AG04449 (cell line): Measurements from ENCODE around the gene ATP5PB.

Experiments used
- CTCF ChIA-PET: fragments of 350-600 bp; formaldehyde crosslinking; extraction: SDS; loops from one replicate; lab custom pipeline; 2021; ENCODE audit warnings: antibody characterized with exemption; lab: Yijun Ruan, JAX
- POLR2A ChIA-PET: fragments of 400-600, 350-600 bp; formaldehyde crosslinking; extraction: SDS; loops from one replicate; lab custom pipeline; 2020; ENCODE audit warnings: antibody characterized with exemption, inconsistent platforms; lab: Yijun Ruan, JAX
- DNase-seq: peaks from one replicate; pipeline ENCODE4 v3.0.0-alpha.2; 2010; ENCODE audit warnings: low read depth, low spot score
- H3K4me3 ChIP-seq: 2 replicates; pipeline ENCODE4 v1.5.1; 2011; ENCODE audit warnings: low read depth, mild to moderate bottlenecking, control low read depth, low read length
- CTCF ChIP-seq: IDR thresholded peaks from one replicate; pipeline ENCODE4 v1.5.1; 2011; ENCODE audit warnings: mild to moderate bottlenecking, moderate library complexity, low read length, control low read depth, inconsistent platforms; ENCODE audit not compliant: insufficient read depth; ENCODE audit errors: missing control alignments

The ATP5PB gene

GRCh38 chr1:111499026-111499785 is 49.9 kb downstream of the ATP5PB start:
- CTCF ChIA-PET: interaction anchor here (1.0 to 5.2 kb wide), 6 partner anchors 9 to 21 kb away, joined by 3 to 72 read pairs (median 7); no protein-coding TSS in a partner anchor
- no peak overlapping the region for H3K4me3 ChIP-seq
- no peak for DNase-seq
- POLR2A ChIA-PET: interaction anchor here (1.1 kb wide), 1 partner anchor 9 kb away, joined by 3 read pairs; no protein-coding TSS in a partner anchor
- no peak for TF ChIP-seq CTCF

- ChIA-PET CTCF (interaction anchor here (0.9 to 2.1 kb wide), 3 partner anchors 19 to 261 kb away, joined by 3 to 6 read pairs (median 3); no protein-coding TSS in a partner anchor), POLR2A (no interaction called here)
- TF ChIP-seq CTCF: no peak
- H3K4me3 ChIP-seq: no peak overlapping the region
- no peak for DNase-seq
Observed at GRCh38 chr1:111501645-111502044, 52.4 kb downstream of the ATP5PB start.

- ChIA-PET POLR2A (no interaction called here), CTCF (interaction anchor here (0.9 to 2.1 kb wide), 5 partner anchors 14 to 270 kb away, joined by 3 to 5 read pairs (median 4); no protein-coding TSS in a partner anchor)
- DNase-seq: no peak
- TF ChIP-seq CTCF: no peak
- no peak within 1 kb of the TSS for H3K4me3 ChIP-seq
Observed at GRCh38 chr1:111503585-111504060, 54.4 kb downstream of the ATP5PB start, which contains the start of the genes ADORA3 and TMIGD3. Gene ADORA3 (minus strand): TSS chr1:111503633. CDS start chr1:111503354, 279 bp downstream. Gene TMIGD3 (minus strand): TSS chr1:111503633. CDS start chr1:111503354, 279 bp downstream.

GRCh38 chr1:111504097-111504496 is 54.8 kb downstream of the ATP5PB start:
- POLR2A ChIA-PET: no interaction called here
- TF ChIP-seq CTCF: no peak
- no peak overlapping the region for H3K4me3 ChIP-seq

GRCh38 chr1:111505641-111506119 is 56.4 kb downstream of the ATP5PB start:
- POLR2A ChIA-PET: no interaction called here
- CTCF ChIA-PET: interaction anchor here (3.6 to 4.8 kb wide), 6 partner anchors 12 to 263 kb away, joined by 25 to 78 read pairs (median 48); no protein-coding TSS in a partner anchor
- no peak for TF ChIP-seq CTCF
- H3K4me3 ChIP-seq: no peak overlapping the region
- no peak for DNase-seq

More at GRCh38 chr1:111504097-111504496, 54.8 kb downstream of the ATP5PB start:
- DNase-seq: no peak
- CTCF ChIA-PET: interaction anchor here (1.0 to 2.1 kb wide), 4 partner anchors 14 to 270 kb away, joined by 3 to 5 read pairs (median 4); no protein-coding TSS in a partner anchor
